ENCODE data around the gene REM2.

Gene REM2

DNA sequence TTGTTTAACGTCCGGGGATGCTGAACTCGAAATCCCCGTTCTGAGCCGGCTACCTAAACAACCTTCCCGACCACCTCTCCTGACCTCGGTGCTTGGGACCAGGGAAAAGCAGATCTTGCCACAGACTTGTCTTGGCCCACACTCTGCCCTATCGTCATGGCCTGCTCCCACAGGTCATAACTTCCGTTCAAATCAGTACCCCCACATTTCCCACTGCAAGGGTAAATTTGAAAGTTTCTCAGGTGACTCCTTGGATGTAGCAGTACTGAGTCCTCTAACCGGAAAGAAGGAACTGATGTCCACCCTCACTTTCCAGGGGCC, 36.5 kb downstream of the REM2 start:
- TF ChIP-seq, protein P1, sequence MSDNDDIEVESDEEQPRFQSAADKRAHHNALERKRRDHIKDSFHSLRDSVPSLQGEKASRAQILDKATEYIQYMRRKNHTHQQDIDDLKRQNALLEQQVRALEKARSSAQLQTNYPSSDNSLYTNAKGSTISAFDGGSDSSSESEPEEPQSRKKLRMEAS (IDR thresholded peaks at IDR 0.05) = no peak
- TF ChIP-seq EP300 (IDR thresholded peaks at IDR 0.05; ENCODE audit: borderline replicate concordance) (no peak), CEBPB (IDR thresholded peaks at IDR 0.05) (no peak), ZBTB7A (IDR thresholded peaks at IDR 0.05; ENCODE audit: low read depth) (no peak), FOXM1 (IDR thresholded peaks at IDR 0.05; ENCODE audit: borderline replicate concordance, low read depth) (no peak), YY1 (IDR thresholded peaks at IDR 0.05; ENCODE audit: low read depth) (no peak), CREB1 (IDR thresholded peaks at IDR 0.05; ENCODE audit: low read depth) (no peak), RAD21 (IDR thresholded peaks at IDR 0.05; ENCODE audit: low read depth) (no peak), TEAD4 (IDR thresholded peaks at IDR 0.05) (no peak), TAF1 (IDR thresholded peaks at IDR 0.05; ENCODE audit: low read depth) (no peak), EGR1 (IDR thresholded peaks at IDR 0.05) (no peak), NFIC (IDR thresholded peaks at IDR 0.05) (no peak)
- TF ChIP-seq, protein P2, sequence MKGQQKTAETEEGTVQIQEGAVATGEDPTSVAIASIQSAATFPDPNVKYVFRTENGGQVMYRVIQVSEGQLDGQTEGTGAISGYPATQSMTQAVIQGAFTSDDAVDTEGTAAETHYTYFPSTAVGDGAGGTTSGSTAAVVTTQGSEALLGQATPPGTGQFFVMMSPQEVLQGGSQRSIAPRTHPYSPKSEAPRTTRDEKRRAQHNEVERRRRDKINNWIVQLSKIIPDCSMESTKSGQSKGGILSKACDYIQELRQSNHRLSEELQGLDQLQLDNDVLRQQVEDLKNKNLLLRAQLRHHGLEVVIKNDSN (IDR thresholded peaks at IDR 0.05) = no peak
- TF ChIP-seq, protein P3, sequence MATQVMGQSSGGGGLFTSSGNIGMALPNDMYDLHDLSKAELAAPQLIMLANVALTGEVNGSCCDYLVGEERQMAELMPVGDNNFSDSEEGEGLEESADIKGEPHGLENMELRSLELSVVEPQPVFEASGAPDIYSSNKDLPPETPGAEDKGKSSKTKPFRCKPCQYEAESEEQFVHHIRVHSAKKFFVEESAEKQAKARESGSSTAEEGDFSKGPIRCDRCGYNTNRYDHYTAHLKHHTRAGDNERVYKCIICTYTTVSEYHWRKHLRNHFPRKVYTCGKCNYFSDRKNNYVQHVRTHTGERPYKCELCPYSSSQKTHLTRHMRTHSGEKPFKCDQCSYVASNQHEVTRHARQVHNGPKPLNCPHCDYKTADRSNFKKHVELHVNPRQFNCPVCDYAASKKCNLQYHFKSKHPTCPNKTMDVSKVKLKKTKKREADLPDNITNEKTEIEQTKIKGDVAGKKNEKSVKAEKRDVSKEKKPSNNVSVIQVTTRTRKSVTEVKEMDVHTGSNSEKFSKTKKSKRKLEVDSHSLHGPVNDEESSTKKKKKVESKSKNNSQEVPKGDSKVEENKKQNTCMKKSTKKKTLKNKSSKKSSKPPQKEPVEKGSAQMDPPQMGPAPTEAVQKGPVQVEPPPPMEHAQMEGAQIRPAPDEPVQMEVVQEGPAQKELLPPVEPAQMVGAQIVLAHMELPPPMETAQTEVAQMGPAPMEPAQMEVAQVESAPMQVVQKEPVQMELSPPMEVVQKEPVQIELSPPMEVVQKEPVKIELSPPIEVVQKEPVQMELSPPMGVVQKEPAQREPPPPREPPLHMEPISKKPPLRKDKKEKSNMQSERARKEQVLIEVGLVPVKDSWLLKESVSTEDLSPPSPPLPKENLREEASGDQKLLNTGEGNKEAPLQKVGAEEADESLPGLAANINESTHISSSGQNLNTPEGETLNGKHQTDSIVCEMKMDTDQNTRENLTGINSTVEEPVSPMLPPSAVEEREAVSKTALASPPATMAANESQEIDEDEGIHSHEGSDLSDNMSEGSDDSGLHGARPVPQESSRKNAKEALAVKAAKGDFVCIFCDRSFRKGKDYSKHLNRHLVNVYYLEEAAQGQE (IDR thresholded peaks at IDR 0.05; ENCODE audit: low read depth) = no peak

DNA sequence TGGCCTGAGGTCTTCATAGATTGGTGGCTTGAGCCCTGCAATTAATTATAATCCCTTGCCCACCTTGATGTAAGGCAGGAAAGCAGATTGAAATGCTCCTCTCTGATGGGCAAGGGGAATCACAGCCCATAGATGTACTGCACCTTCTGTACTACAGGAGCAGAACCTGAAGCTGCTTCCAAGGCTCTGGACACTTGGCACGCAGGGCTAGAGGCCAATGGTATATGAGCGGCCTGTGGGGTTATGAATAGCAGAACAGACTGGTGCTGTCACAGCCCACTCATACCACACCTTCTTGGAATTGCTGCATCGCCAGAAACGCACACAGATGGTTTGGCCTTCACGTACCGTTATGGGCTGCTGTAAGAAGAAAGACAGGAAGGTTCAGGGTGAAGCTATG, 37.7 kb downstream of the REM2 start:
- TF ChIP-seq TAF1 (IDR thresholded peaks at IDR 0.05; ENCODE audit: low read depth) = no peak
- no peak for TF ChIP-seq CEBPB (IDR thresholded peaks at IDR 0.05)
- TF ChIP-seq EGR1 (IDR thresholded peaks at IDR 0.05) = no peak
- TF ChIP-seq, protein P2 (IDR thresholded peaks at IDR 0.05) = no peak

DNA sequence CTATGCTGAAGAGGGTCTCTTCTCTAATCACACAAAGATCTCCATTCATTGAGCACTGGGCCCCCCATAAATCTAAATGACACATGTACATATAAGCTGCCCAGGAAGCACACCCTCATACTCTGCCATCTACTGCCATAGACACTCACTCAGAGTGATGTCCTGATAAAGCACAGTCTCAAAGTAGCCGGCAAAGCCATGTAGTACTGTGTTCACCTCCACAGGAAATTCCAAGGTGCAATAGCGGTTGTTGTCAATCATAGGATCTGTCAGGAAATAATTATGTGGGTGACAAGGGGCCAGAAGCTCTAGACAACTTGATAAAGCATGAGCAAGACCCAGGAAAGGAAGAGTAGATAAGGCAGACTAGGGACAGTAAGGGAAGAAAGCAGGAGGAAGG, 39.3 kb downstream of the REM2 start:
- TF ChIP-seq CREB1 (IDR thresholded peaks at IDR 0.05; ENCODE audit: low read depth) (no peak), NFIC (IDR thresholded peaks at IDR 0.05) (no peak), FOXM1 (IDR thresholded peaks at IDR 0.05; ENCODE audit: borderline replicate concordance, low read depth) (no peak), RAD21 (IDR thresholded peaks at IDR 0.05; ENCODE audit: low read depth) (no peak), YY1 (IDR thresholded peaks at IDR 0.05; ENCODE audit: low read depth) (no peak), EGR1 (IDR thresholded peaks at IDR 0.05) (no peak), TAF1 (IDR thresholded peaks at IDR 0.05; ENCODE audit: low read depth) (no peak), ZBTB7A (IDR thresholded peaks at IDR 0.05; ENCODE audit: low read depth) (no peak), EP300 (IDR thresholded peaks at IDR 0.05; ENCODE audit: borderline replicate concordance) (no peak), CEBPB (IDR thresholded peaks at IDR 0.05) (no peak), TCF12 (IDR thresholded peaks at IDR 0.05; ENCODE audit: low read depth) (no peak), TEAD4 (IDR thresholded peaks at IDR 0.05) (no peak)
- TF ChIP-seq, protein P2 (IDR thresholded peaks at IDR 0.05) = no peak
- TF ChIP-seq, protein P3 (IDR thresholded peaks at IDR 0.05; ENCODE audit: low read depth) = no peak
- TF ChIP-seq, protein P1 (IDR thresholded peaks at IDR 0.05) = no peak

DNA sequence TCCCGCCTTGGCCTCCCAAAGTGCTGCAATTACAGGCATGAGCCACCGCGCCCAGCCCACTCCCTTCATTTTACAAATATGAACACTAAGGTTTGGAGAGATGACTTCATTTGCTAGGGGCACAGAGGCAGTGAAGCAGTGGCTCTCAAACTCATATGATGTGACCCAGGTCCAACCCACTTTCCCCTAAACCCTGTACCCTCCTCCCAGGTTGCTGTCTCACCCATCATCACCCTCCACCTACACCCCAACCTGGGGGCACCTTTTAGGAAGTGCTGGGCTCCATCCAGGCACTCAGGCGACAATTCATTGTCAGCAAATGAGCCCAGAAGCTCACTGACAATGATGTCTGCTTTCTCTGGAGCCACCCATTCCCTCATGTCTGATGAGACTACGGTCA, 40.7 kb downstream of the REM2 start:
- TF ChIP-seq CEBPB (IDR thresholded peaks at IDR 0.05) = no peak
- no peak for TF ChIP-seq TCF12 (IDR thresholded peaks at IDR 0.05; ENCODE audit: low read depth)
- no peak for TF ChIP-seq YY1 (IDR thresholded peaks at IDR 0.05; ENCODE audit: low read depth)
- TF ChIP-seq TEAD4 (IDR thresholded peaks at IDR 0.05) = no peak

DNA sequence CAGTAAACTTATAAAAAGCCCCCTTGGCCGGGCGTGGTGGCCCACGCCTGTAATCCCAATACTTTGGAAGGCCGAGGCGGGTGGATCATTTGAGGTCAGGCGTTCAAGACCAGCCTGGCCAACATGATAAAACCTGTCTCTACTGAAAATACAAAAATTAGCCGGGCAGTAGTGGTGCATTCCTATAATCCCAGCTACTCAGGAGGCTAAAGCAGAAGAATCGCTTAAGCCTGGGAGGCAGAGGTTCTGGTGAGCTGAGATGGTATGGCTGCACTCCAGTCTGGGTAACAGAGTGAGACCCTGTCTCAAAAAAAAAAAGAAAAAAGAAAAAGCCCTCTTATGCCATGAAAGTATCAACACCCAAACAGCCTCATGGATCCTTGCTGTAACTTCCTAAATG, 42.5 kb downstream of the REM2 start:
- no peak for TF ChIP-seq EP300 (IDR thresholded peaks at IDR 0.05; ENCODE audit: borderline replicate concordance)
- no peak for TF ChIP-seq TEAD4 (IDR thresholded peaks at IDR 0.05)
- TF ChIP-seq EGR1 (IDR thresholded peaks at IDR 0.05) = no peak
- TF ChIP-seq TAF1 (IDR thresholded peaks at IDR 0.05; ENCODE audit: low read depth) = no peak
- TF ChIP-seq NFIC (IDR thresholded peaks at IDR 0.05) = no peak
- TF ChIP-seq YY1 (IDR thresholded peaks at IDR 0.05; ENCODE audit: low read depth) = no peak
- no peak for TF ChIP-seq ZBTB7A (IDR thresholded peaks at IDR 0.05; ENCODE audit: low read depth)

DNA sequence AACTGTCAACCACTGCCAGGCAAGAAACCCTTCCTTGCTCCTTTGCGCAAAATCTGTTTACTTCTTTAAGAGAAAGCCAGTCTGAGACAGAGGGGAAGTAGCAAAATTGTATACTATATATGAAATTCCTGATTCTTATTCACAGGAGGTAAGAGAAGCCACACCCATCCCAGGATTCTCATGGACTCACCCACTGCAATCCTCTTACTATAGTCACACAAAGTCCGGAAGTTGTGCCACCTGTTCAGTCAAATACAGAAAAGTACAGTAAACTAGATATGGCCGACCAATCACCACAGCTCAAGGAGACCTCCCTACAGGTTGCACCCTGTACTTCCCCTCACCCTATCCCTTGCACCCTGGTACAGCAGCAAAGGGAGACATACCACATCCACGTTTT, 43.3 kb downstream of the REM2 start:
- TF ChIP-seq CEBPB (IDR thresholded peaks at IDR 0.05) (no peak), NFIC (IDR thresholded peaks at IDR 0.05) (no peak), TAF1 (IDR thresholded peaks at IDR 0.05; ENCODE audit: low read depth) (no peak), TCF12 (IDR thresholded peaks at IDR 0.05; ENCODE audit: low read depth) (no peak), FOXM1 (IDR thresholded peaks at IDR 0.05; ENCODE audit: borderline replicate concordance, low read depth) (no peak), ZBTB7A (IDR thresholded peaks at IDR 0.05; ENCODE audit: low read depth) (no peak), TEAD4 (IDR thresholded peaks at IDR 0.05) (no peak)
- TF ChIP-seq, protein P2 (IDR thresholded peaks at IDR 0.05) = no peak
